Neural crest cell (in vitro differentiated cells): ENCODE results near the gene GAK. TPM values are rescaled to one million over a fixed set of nuclear protein-coding genes. Genes with fewer than 3 reads are reported as not detected.

Experiments used
- DNase-seq: peaks from one replicate; pipeline ENCODE4 v3.0.0; 2021; ENCODE audit warnings: low read depth, mixed read lengths, low spot score
- H3K27ac Mint-ChIP-seq: one replicate; pipeline ENCODE4 v1.8.0; 2021; ENCODE audit warnings: mild to moderate bottlenecking, mixed read lengths; ENCODE audit not compliant: unreplicated experiment
- H3K27me3 Mint-ChIP-seq: 2 replicates; pipeline ENCODE4 v1.8.0; 2021; ENCODE audit warnings: low read depth, mild to moderate bottlenecking, mixed read lengths
- H3K36me3 Mint-ChIP-seq: 2 replicates; pipeline ENCODE4 v1.8.0; 2021; ENCODE audit warnings: low read depth, mild to moderate bottlenecking, mixed read lengths
- H3K4me1 Mint-ChIP-seq: 2 replicates; pipeline ENCODE4 v1.8.0; 2021; ENCODE audit warnings: mixed read lengths
- H3K4me3 Mint-ChIP-seq: one replicate; pipeline ENCODE4 v1.8.0; 2021; ENCODE audit warnings: mild to moderate bottlenecking, mixed read lengths
- H3K9me3 Mint-ChIP-seq: 2 replicates; pipeline ENCODE4 v1.8.0; 2021; ENCODE audit warnings: mixed read lengths
- total RNA-seq: library from RNA; stranded (reverse); gene quantifications from 2 replicates; pipeline ENCODE4 v1.2.1, GENCODE V29; 2021
- TF ChIP-seq, protein P1 (sequence below): fragments of 200-600 bp; sonication (generic); conservative IDR thresholded peaks from 2 replicates; pipeline ENCODE4 v1.5.0; 2021; ENCODE audit warnings: antibody characterized with exemption, mild to moderate bottlenecking

Gene GAK
- total RNA-seq, 1 donor from 2014 or later = 87.7 TPM

DNA sequence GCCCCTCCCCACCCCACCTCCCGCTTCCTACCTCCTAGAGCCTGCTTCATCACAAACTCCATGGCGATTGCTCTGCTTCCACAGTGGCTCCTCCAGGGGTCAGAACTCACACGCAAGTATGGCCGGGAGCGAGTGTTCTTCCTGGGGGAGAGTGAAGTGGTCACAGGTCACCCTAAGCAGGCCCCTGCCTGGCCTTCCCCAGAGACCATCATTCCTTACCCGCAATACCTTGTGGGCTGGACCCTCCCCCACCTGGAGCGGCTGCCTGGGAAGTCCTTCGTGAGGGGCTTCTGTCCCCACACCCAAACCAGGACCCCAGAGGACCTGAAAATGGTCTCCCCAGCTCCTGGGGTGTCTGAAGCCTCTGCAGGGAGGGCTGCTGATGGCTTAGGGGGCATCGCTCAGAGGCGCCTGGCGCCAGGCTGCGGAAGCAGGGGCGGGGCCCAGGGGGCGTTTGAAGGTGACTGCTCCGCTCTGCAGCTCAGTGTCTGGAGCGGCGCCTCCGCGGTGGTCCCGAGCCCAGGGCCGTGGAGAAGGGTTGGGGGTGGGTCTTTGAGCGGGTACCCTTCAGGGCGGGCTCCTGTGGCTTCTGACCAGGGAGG lies 107.6 kb downstream of the GAK start:
- Mint-ChIP-seq H3K27me3 (peaks cover 78% of the 10 kb centered on the region), H3K27ac (no peak overlapping the region), H3K4me1 (no peaks in the 10 kb centered on the region), H3K4me3 (peak overlapping the region; percentile 41), H3K9me3 (no peaks in the 10 kb centered on the region), H3K36me3 (no peaks in the 10 kb centered on the region)
- TF ChIP-seq, protein P1, sequence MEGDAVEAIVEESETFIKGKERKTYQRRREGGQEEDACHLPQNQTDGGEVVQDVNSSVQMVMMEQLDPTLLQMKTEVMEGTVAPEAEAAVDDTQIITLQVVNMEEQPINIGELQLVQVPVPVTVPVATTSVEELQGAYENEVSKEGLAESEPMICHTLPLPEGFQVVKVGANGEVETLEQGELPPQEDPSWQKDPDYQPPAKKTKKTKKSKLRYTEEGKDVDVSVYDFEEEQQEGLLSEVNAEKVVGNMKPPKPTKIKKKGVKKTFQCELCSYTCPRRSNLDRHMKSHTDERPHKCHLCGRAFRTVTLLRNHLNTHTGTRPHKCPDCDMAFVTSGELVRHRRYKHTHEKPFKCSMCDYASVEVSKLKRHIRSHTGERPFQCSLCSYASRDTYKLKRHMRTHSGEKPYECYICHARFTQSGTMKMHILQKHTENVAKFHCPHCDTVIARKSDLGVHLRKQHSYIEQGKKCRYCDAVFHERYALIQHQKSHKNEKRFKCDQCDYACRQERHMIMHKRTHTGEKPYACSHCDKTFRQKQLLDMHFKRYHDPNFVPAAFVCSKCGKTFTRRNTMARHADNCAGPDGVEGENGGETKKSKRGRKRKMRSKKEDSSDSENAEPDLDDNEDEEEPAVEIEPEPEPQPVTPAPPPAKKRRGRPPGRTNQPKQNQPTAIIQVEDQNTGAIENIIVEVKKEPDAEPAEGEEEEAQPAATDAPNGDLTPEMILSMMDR = no peak
- no peak for DNase-seq

DNA sequence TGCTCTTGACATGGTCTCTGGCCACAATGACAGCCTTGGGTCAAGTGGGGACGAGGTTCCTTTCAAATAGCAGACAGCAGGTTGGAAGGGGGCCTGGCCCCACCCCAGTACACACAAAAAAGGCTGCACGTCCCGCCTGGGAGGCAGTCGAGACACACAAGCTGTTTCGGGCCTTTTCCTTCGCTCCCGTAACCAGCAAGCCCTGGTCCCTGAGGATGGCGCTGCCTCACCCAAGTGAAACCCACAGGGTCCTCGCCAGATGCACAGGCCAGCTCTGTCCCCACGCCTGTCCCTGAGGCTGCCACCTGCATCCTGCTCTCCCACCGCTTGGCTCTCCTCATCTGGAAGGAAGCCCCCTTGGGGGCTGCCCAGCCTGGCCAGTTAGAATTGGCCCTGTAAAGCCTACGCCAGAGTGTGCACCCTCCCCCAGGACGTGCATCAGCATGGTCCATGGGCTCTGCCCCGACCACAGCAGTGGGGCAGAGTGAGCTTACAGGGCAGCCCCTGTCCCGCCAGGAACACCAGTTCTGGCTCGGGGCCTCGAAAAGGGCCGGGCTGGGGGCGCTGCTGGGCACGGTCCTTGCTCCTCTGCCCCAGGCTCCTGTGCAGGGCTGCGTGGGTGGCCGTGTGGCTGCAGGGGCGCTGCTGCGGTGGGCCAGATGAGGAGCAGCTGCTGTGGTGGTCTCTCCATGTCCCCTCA lies 108.2 kb downstream of the GAK start:
- no peaks in the 10 kb centered on the region for H3K36me3 Mint-ChIP-seq
- H3K9me3 Mint-ChIP-seq = no peaks in the 10 kb centered on the region
- H3K4me3 Mint-ChIP-seq = peak overlapping the region; percentile 41
- no peak for DNase-seq
- TF ChIP-seq, protein P1 = no peak
- no peak overlapping the region for H3K27ac Mint-ChIP-seq
- H3K27me3 Mint-ChIP-seq = peaks cover 80% of the 10 kb centered on the region
- no peaks in the 10 kb centered on the region for H3K4me1 Mint-ChIP-seq

DNA sequence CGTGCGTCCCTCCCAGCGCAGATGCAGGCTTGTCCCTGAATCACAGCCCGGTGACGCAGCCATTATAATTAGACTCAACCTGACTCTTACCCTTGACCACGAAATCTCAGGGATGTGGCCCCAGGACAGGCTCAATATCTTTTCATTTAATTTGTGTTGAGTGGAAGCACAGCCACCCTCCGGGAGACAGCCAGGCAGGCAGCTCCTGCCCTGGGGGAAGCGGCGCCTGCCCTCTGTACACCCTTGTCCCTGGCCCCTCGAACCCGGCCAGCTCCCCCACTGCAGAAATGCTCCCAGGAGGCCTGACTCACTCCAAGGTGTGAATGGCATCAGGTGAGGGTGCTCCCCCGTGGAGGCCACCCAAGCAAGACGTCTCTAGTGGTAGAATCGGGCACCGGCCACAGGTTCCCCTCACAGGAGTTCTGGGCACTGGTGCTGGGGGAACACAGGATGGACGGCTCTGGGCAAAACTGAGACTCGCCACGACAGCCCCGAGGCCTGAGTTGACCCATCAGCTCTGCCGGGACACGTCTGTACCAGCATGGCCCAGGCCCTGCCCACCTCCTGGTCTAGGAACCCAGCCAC lies 108.8 kb downstream of the GAK start:
- H3K27me3 Mint-ChIP-seq = peaks cover 80% of the 10 kb centered on the region
- H3K4me3 Mint-ChIP-seq = no peak overlapping the region
- TF ChIP-seq, protein P1 = no peak
- H3K27ac Mint-ChIP-seq = no peak overlapping the region
- no peak for DNase-seq
- H3K36me3 Mint-ChIP-seq = no peaks in the 10 kb centered on the region
- H3K4me1 Mint-ChIP-seq = no peaks in the 10 kb centered on the region
- H3K9me3 Mint-ChIP-seq = no peaks in the 10 kb centered on the region

DNA sequence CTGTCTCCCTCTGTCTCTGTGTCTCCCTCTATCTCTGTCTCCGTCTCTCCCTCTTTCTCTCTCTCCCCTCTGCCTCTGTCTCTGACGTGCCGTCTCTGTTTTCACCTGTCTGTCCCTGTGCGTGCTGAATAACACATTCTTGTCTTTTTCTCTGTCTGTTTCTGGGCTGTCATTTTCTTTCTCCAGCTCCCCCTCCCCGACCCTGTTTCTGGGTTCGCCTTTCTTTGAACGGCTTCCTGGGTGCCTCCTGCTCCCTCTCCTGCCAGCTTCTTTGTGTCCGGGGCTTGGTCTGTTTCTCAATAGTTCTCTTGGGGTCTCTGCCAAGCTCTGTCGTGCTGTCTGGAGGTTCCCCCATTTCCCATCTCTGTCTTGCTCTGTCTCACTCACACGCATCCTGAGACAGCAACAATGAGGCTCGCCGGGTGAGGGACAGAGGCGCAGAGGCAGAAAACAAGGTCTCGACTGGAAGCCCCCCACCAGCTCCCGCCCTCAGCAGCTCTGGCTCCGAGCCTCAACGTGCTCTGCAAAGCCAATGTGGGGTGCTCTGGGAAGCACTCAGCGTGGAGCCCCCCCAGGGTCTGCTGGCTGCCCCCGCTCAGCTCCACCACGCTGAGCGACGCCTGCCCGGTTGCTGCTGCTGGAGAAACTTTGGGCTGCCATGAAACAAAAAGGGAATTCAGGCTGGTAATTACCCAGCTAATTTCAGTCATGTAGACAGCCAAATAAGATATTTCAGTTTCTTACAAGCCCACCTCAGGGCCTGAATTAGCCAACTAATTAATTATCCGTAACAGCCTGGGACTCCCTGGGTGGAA lies 109.5 kb downstream of the GAK start:
- H3K4me1 Mint-ChIP-seq = no peaks in the 10 kb centered on the region
- no peaks in the 10 kb centered on the region for H3K36me3 Mint-ChIP-seq
- peaks cover 77% of the 10 kb centered on the region for H3K27me3 Mint-ChIP-seq
- TF ChIP-seq, protein P1 = no peak
- no peak overlapping the region for H3K4me3 Mint-ChIP-seq
- DNase-seq = no peak
- H3K27ac Mint-ChIP-seq = no peak overlapping the region
- no peaks in the 10 kb centered on the region for H3K9me3 Mint-ChIP-seq

DNA sequence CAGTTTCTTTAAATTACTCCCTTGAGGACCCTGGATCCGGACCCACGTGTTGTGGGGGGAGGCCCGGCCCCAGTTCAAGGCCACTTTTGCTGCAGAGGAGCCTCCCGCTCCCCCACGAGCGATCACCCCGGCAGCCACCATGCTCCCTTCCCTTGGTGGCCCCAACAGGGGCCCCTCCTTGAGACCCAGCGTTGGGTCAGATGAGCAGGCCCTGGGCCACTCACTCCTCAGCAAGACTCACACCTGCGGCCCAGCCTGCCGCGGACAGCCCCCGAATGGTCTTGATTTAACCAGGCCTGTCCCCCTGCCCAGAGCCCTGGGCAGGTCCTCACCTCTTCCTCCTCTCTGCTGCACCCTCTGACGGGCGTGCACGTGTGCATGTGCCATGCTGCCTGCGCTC lies 110.5 kb downstream of the GAK start:
- TF ChIP-seq, protein P1 = no peak
- H3K4me1 Mint-ChIP-seq = no peaks in the 10 kb centered on the region
- H3K36me3 Mint-ChIP-seq = no peaks in the 10 kb centered on the region
- H3K27me3 Mint-ChIP-seq = peaks cover 77% of the 10 kb centered on the region
- no peak for DNase-seq
- no peaks in the 10 kb centered on the region for H3K9me3 Mint-ChIP-seq
- H3K27ac Mint-ChIP-seq = no peak overlapping the region
- H3K4me3 Mint-ChIP-seq = no peak overlapping the region
